RWPE1 (cell line): ENCODE results near the gene CSHL1.
"Not testable (repeated sequence)": the region's sequence is repeated elsewhere in the genome, so short reads cannot be mapped to it uniquely, and the experiment has no call there.

Experiments
- CTCF ChIA-PET: fragments of 350-600 bp; sonication (Branson Sonifier 250); formaldehyde crosslinking; extraction: SDS; loops from one replicate; lab custom pipeline; 2021; lab: Yijun Ruan, JAX
- POLR2A ChIA-PET: fragments of 400-600 bp; formaldehyde crosslinking; extraction: SDS; loops from one replicate; lab custom pipeline; 2020; ENCODE audit warnings: antibody characterized with exemption; ENCODE audit not compliant: low non-redundant PET; lab: Yijun Ruan, JAX
- DNase-seq: peaks from one replicate; pipeline ENCODE4 v3.0.0; 2012; ENCODE audit warnings: low spot score
- H3K27ac ChIP-seq: fragments of 450-650 bp; 2 replicates; pipeline ENCODE4 v1.5.1; 2017
- CTCF ChIP-seq: fragments of 450-650 bp; conservative IDR thresholded peaks from 2 replicates; pipeline ENCODE4 v1.5.1; 2017; ENCODE audit warnings: low read depth, mild to moderate bottlenecking

The CSHL1 gene

GRCh38 chr17:63903787-63904201 lies 7.3 kb downstream of the CSHL1 start:
- CTCF ChIA-PET, result interaction anchor here (0.6 to 1.1 kb wide), 2 partner anchors 74 to 125 kb away, joined by 3 to 4 read pairs; no protein-coding TSS in a partner anchor
- peak; percentile 68 for TF ChIP-seq CTCF
- DNase-seq, H3K27ac ChIP-seq, POLR2A ChIA-PET: not testable (repeated sequence)

GRCh38 chr17:63901971-63902370 lies 9.1 kb downstream of the CSHL1 start:
- POLR2A ChIA-PET, DNase-seq, H3K27ac ChIP-seq: not testable (repeated sequence)
- CTCF ChIA-PET, result interaction anchor here (0.6 to 1.0 kb wide), 2 partner anchors 17 to 515 kb away, joined by 3 read pairs; no protein-coding TSS in a partner anchor

- H3K27ac ChIP-seq, POLR2A ChIA-PET: not testable (repeated sequence)
- DNase-seq, result peak; percentile 20
- CTCF ChIA-PET, result interaction anchor here (0.6 kb wide), 1 partner anchor 9 kb away, joined by 3 read pairs; no protein-coding TSS in a partner anchor
Observed at GRCh38 chr17:63898899-63899798, 11.9 kb downstream of the CSHL1 start.

- DNase-seq, CTCF ChIA-PET: not testable (repeated sequence)
Observed at GRCh38 chr17:63896524-63897354, 14.3 kb downstream of the CSHL1 start, which contains the start of gene CSH1. Gene CSH1, minus strand, starts transcription at chr17:63896574. Its CDS starts 63 bp downstream, at chr17:63896511.

DNA sequence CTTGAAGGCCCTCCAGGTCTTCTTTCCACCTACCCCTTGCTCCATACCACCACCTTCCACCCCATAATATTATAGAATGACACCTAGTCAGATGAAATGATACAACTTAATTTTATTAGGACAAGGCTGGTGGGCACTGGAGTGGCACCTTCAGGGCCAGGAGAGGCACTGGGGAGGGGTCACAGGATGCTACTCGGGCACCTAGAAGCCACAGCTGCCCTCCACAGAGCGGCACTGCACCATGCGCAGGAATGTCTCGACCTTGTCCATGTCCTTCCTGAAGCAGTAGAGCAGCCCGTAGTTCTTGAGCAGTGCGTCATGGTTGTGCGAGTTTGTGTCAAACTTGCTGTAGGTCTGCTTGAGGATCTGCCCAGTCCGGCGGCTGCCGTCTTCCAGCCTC lies 16.2 kb downstream of the CSHL1 start:
- POLR2A ChIA-PET, DNase-seq, CTCF ChIA-PET, H3K27ac ChIP-seq: not testable (repeated sequence)

More at GRCh38 chr17:63896524-63897354, 14.3 kb downstream of the CSHL1 start, which contains the start of gene CSH1:
- H3K27ac ChIP-seq, POLR2A ChIA-PET: not testable (repeated sequence)

GRCh38 chr17:63894021-63894420 lies 17.0 kb downstream of the CSHL1 start:
- POLR2A ChIA-PET, result not testable (repeated sequence)

DNA sequence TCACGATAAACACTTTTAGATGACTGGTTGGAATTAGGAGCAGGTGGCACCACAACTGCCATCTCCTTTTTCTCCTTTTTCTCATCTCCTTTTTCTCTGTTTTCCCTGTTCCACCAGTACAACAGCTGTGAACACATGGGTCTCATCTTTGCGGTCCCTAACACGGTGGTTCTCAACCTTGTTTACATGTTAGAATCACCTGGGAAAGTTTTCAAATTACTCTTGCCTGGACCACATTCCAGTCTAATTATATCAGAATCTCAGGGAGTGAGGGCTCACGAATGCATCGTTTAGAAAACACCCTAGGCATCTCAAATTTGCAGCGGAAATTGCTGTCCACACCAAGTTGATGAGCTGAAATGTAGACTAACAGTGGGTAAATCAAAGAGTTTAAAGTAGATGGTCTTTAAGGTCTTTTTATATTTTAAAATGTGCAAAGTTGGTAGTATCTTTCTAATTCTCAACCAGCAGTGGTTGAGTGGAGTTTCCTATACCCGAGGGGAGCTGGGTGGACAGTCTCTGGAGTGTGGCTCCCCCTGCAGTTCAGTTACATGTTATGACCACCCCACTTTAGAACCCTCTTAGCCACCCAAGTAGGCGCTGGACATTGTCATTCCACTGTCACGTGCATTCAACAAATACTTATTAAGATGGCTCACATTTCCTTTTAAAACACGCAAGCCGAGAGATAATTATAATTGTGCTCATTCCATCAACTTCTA lies 18.6 kb downstream of the CSHL1 start:
- DNase-seq, CTCF ChIA-PET, H3K27ac ChIP-seq, POLR2A ChIA-PET: not testable (repeated sequence)

More at GRCh38 chr17:63894021-63894420, 17.0 kb downstream of the CSHL1 start:
- DNase-seq, H3K27ac ChIP-seq, CTCF ChIA-PET: not testable (repeated sequence)

DNA sequence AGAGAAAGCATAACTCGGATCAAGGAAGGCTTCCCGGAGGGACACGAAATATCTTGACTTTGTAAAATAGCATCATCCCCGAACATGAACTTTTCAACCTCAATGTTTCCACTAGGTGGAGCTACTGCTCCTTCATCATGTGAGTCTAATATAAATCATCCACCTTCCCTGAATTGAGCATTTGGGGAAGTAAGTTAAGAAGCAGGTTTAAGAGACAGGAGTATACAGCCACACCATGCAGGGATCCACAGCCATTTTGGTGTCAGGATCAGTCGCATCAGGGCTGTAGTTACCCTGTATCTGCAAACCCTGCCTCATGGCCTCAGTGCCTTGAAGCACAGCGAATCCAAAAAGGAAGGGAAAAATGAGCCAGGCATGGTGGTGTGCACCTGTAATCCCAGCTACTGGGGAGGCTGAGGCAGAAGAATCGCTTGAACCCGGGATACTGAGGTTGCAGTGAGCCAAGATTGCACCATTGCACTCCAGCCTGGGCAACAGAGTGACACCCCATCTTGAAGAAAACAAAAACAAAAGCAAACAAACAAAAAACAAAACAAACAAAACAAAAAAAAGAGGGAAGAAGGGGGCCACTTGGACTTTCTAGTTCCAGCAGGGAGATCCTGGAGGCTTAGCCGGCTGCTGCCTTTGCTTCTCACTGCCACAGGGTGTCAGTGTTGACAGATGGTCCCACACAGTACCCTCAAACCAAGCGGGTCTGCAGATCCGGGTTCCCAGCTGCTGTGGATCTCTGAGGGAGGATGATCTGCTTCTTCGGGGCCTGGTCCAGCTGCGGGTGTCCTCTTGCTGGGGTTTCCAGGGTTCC lies 21.8 kb downstream of the CSHL1 start:
- H3K27ac ChIP-seq, DNase-seq, POLR2A ChIA-PET: not testable (repeated sequence)
- CTCF ChIA-PET, result interaction anchor here (0.5 to 0.7 kb wide), 4 partner anchors 40 to 974 kb away, joined by 3 to 5 read pairs (median 4); no protein-coding TSS in a partner anchor
- TF ChIP-seq CTCF, result peak; percentile 59

DNA sequence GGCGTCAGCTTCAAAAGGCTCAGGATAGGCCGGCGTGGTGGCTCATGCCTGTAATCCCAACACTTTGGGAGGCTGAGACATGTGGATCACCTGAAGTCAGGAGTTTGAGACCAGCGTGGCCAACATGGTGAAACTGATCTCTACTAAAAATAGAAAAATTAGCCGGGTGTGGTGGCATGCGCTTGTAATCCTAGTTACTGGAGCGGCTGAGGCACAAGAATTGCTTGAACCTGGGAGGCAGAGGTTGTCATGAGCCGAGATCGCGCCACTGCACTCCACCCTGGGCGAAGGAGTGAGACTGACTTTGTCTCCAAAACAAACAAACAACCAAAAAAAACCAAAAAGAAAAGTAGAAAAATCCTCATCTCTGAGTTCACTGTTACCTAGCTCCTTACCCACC lies 25.9 kb downstream of the CSHL1 start:
- CTCF ChIA-PET, result interaction anchor here (0.5 to 0.6 kb wide), 2 partner anchors 16 to 73 kb away, joined by 3 read pairs; no protein-coding TSS in a partner anchor

DNA sequence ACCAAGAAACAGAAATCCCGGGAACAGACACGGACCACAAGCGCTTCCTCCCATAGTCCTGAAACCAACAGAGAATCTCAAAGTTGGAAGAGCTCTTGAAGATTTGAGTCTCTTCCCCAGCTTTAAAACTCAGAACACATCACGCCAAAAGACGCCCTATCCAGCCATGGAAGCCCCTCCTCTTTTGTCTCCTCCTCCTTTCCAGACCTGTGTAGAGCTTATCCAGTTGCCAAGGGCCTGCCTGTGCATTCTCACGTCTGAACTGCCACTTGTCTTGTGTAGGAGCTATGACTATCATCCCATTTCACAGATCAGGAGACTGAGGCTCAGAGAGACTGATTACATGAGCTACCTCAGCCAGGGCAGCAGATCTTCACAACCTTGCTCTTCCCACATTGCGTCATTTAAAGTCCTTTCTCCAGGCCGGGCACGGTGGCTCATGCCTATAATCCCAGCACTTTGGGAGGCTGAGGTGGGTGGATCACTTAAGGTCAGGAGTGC lies 28.4 kb downstream of the CSHL1 start:
- CTCF ChIA-PET, result interaction anchor here (0.7 kb wide), 1 partner anchor 162 kb away, joined by 3 read pairs; no protein-coding TSS in a partner anchor
- POLR2A ChIA-PET, DNase-seq, H3K27ac ChIP-seq: not testable (repeated sequence)

More for the DNA sequence above, 25.9 kb downstream of the CSHL1 start:
- POLR2A ChIA-PET, H3K27ac ChIP-seq, DNase-seq: not testable (repeated sequence)
